Neural cell (in vitro differentiated cells): ENCODE results near the gene VSNL1. TPM values are rescaled to one million over a fixed set of nuclear protein-coding genes. Genes with fewer than 3 reads are reported as not detected.

ENCODE experiments used
- H2AFZ ChIP-seq: fragments of 200-600, 300-800 bp; sonication (generic), shearing (Covaris generic); 2 replicates; pipeline ENCODE4 v1.6.0; 2014; ENCODE audit warnings: low read depth, mild to moderate bottlenecking, antibody characterized with exemption, low read length, moderate library complexity
- H3F3A ChIP-seq: fragments of 200-600 bp; shearing (Covaris generic); 2 replicates; pipeline ENCODE4 v1.6.1; 2016; ENCODE audit warnings: mild to moderate bottlenecking, moderate library complexity, mixed read lengths, antibody characterized with exemption, low read length; ENCODE audit not compliant: insufficient read depth, poor library complexity, severe bottlenecking
- H3K27ac ChIP-seq: fragments of 200-600, 300-800 bp; sonication (generic), shearing (Covaris generic); 2 replicates; pipeline ENCODE4 v1.5.1; 2014; ENCODE audit warnings: mild to moderate bottlenecking, low read length, moderate library complexity
- H3K27me3 ChIP-seq: fragments of 300-800, 200-600 bp; sonication (generic), shearing (Covaris generic); 2 replicates; pipeline ENCODE4 v1.6.0; 2014; ENCODE audit warnings: mild to moderate bottlenecking, low read depth, low read length, moderate library complexity; ENCODE audit not compliant: insufficient read depth
- H3K36me3 ChIP-seq: fragments of 300-800, 200-600 bp; sonication (generic), shearing (Covaris generic); 2 replicates; pipeline ENCODE4 v1.5.1; 2014; ENCODE audit warnings: mild to moderate bottlenecking, antibody characterized with exemption, low read length, moderate library complexity; ENCODE audit not compliant: insufficient read depth
- H3K4me2 ChIP-seq: fragments of 300-800, 200-600 bp; sonication (generic), shearing (Covaris generic); 2 replicates; pipeline ENCODE4 v1.6.0; 2014; ENCODE audit warnings: mild to moderate bottlenecking, low read length
- H3K4me3 ChIP-seq: fragments of 300-800, 200-600 bp; sonication (generic), shearing (Covaris generic); 2 replicates; pipeline ENCODE4 v1.5.1; 2014; ENCODE audit warnings: mild to moderate bottlenecking, low read length, moderate library complexity
- H3K79me2 ChIP-seq: fragments of 200-600 bp; shearing (Covaris generic); replicated peaks from 2 replicates; pipeline ENCODE4 v1.6.0; 2014; ENCODE audit warnings: mild to moderate bottlenecking, low read length, moderate library complexity; ENCODE audit not compliant: insufficient read depth
- H3K9ac ChIP-seq: fragments of 300-800, 200-600 bp; sonication (generic), shearing (Covaris generic); 2 replicates; pipeline ENCODE4 v1.6.1; 2016; ENCODE audit warnings: mild to moderate bottlenecking, low read length, mixed read lengths
- H3K9me2 ChIP-seq: fragments of 200-600 bp; shearing (Covaris generic); 2 replicates; pipeline ENCODE4 v1.6.1; 2016; ENCODE audit warnings: mild to moderate bottlenecking, low read length, mixed read lengths; ENCODE audit not compliant: insufficient read depth
- H3K9me3 ChIP-seq: fragments of 200-600, 300-800 bp; sonication (generic), shearing (Covaris generic); 2 replicates; pipeline ENCODE4 v1.6.1; 2016; ENCODE audit warnings: mild to moderate bottlenecking, mixed run types, low read length, moderate library complexity, mixed read lengths
- H4K20me1 ChIP-seq: fragments of 200-600 bp; shearing (Covaris generic); 2 replicates; pipeline ENCODE4 v1.6.1; 2016; ENCODE audit warnings: mild to moderate bottlenecking, mixed run types; ENCODE audit not compliant: insufficient read depth
- CTCF ChIP-seq: fragments of 450-650 bp; IDR thresholded peaks from 2 replicates; pipeline ENCODE4 v1.5.1; 2014; ENCODE audit warnings: antibody characterized with exemption, mild to moderate bottlenecking, moderate library complexity; ENCODE audit not compliant: poor library complexity, severe bottlenecking
- EP300 ChIP-seq: fragments of 450-650 bp; conservative IDR thresholded peaks from 2 replicates; pipeline ENCODE4 v1.6.1; 2014; ENCODE audit warnings: antibody characterized with exemption, mild to moderate bottlenecking, moderate library complexity; ENCODE audit not compliant: poor library complexity, severe bottlenecking
- EZH2 ChIP-seq: fragments of 200-600, 300-800 bp; shearing (Covaris generic), sonication (generic); IDR thresholded peaks from 2 replicates; pipeline ENCODE4 v1.6.1; 2014; ENCODE audit warnings: antibody characterized with exemption, low read length, borderline replicate concordance, mild to moderate bottlenecking; ENCODE audit not compliant: insufficient read depth, poor library complexity, severe bottlenecking
- MXI1 ChIP-seq: fragments of 450-650 bp; conservative IDR thresholded peaks from 2 replicates; pipeline ENCODE4 v1.6.1; 2014; ENCODE audit warnings: antibody characterized with exemption, mild to moderate bottlenecking; ENCODE audit not compliant: poor library complexity, severe bottlenecking
- POLR2AphosphoS5 ChIP-seq: IDR thresholded peaks from 2 replicates; pipeline ENCODE4 v1.6.1; 2012
- RAD21 ChIP-seq: fragments of 450-650 bp; conservative IDR thresholded peaks from 2 replicates; pipeline ENCODE4 v1.6.1; 2014; ENCODE audit warnings: antibody characterized with exemption, mild to moderate bottlenecking, moderate library complexity
- REST ChIP-seq: IDR thresholded peaks from 2 replicates; pipeline ENCODE4 v1.6.1; 2012; ENCODE audit warnings: borderline replicate concordance
- SMC3 ChIP-seq: fragments of 450-650 bp; conservative IDR thresholded peaks from 2 replicates; pipeline ENCODE4 v1.6.1; 2014; ENCODE audit warnings: antibody characterized with exemption, mild to moderate bottlenecking, moderate library complexity; ENCODE audit not compliant: poor library complexity
- TAF1 ChIP-seq: IDR thresholded peaks from 2 replicates; pipeline ENCODE4 v1.6.1; 2012; ENCODE audit warnings: low read depth
- polyA plus RNA-seq: library from polyadenylated mRNA; depleted of rRNA; stranded (reverse); fragments of >200 nt; gene quantifications from 2 replicates; pipeline ENCODE4 v1.2.3, GENCODE V29; 2014

VSNL1 gene
- polyA plus RNA-seq, 1 donor from 2014 or later: 69.7 TPM

- H3K9me2 ChIP-seq: no peaks in the 10 kb centered on the region
- TF ChIP-seq MXI1: no peak
- TF ChIP-seq REST: no peak
- no peak for TF ChIP-seq TAF1
- TF ChIP-seq CTCF: no peak
- no peak for TF ChIP-seq POLR2AphosphoS5
- no peak for TF ChIP-seq EP300
- TF ChIP-seq SMC3: no peak
- no peak for TF ChIP-seq RAD21
- TF ChIP-seq EZH2: no peak
- H2AFZ ChIP-seq: no peak overlapping the region
- H3K9me3 ChIP-seq: no peaks in the 10 kb centered on the region
- no peaks in the 10 kb centered on the region for H4K20me1 ChIP-seq
- H3K4me2 ChIP-seq: no peak overlapping the region
- no peaks in the 10 kb centered on the region for H3K79me2 ChIP-seq
- H3K27me3 ChIP-seq: no peaks in the 10 kb centered on the region
- peaks cover 3% of the 10 kb centered on the region for H3K36me3 ChIP-seq
- no peaks in the 10 kb centered on the region for H3F3A ChIP-seq
- no peak overlapping the region for H3K27ac ChIP-seq
- no peak overlapping the region for H3K4me3 ChIP-seq
- H3K9ac ChIP-seq: no peak overlapping the region
These were observed 139.6 kb downstream of the VSNL1 start for GRCh38 chr2:17680119-17680518.

GRCh38 chr2:17682098-17682857, 141.8 kb downstream of the VSNL1 start:
- Histone ChIP-seq H3K4me3 (no peak overlapping the region), H3K27ac (no peak overlapping the region), H3K27me3 (no peaks in the 10 kb centered on the region), H3K9me3 (no peaks in the 10 kb centered on the region), H2AFZ (no peak overlapping the region), H4K20me1 (no peaks in the 10 kb centered on the region), H3K9ac (no peak overlapping the region), H3K36me3 (no peaks in the 10 kb centered on the region), H3K9me2 (no peaks in the 10 kb centered on the region), H3K4me2 (no peak overlapping the region), H3K79me2 (no peaks in the 10 kb centered on the region), H3F3A (no peaks in the 10 kb centered on the region)
- TF ChIP-seq CTCF: no peak
- TF ChIP-seq RAD21: no peak
- no peak for TF ChIP-seq REST
- TF ChIP-seq TAF1: no peak
- TF ChIP-seq POLR2AphosphoS5: no peak
- no peak for TF ChIP-seq EP300
- no peak for TF ChIP-seq SMC3
